Cardiac fibroblast (primary cell): ENCODE data around the gene KCNMA1.

ENCODE experiments used
- DNase-seq, 2 donors: peaks; one replicate each; pipeline versions ENCODE4 v3.0.0 to v3.0.0-alpha.2; 2010; ENCODE audit warnings: low read depth in 2 of 2
- H3K4me3 ChIP-seq, 2 donors: replicated peaks in 1 of 2; 1 replicate in 1 of 2; 2 replicates in 1 of 2; pipeline ENCODE4 v1.5.1; 2011; ENCODE audit warnings: low read depth in 2 of 2, low read length in 2 of 2, mild to moderate bottlenecking in 2 of 2, moderate library complexity in 1 of 2
- TF ChIP-seq, protein P1 (sequence below): IDR thresholded peaks from one replicate; pipeline ENCODE4 v1.5.1; 2011; ENCODE audit warnings: low read depth, mild to moderate bottlenecking, low read length, inconsistent platforms

Gene KCNMA1

DNA sequence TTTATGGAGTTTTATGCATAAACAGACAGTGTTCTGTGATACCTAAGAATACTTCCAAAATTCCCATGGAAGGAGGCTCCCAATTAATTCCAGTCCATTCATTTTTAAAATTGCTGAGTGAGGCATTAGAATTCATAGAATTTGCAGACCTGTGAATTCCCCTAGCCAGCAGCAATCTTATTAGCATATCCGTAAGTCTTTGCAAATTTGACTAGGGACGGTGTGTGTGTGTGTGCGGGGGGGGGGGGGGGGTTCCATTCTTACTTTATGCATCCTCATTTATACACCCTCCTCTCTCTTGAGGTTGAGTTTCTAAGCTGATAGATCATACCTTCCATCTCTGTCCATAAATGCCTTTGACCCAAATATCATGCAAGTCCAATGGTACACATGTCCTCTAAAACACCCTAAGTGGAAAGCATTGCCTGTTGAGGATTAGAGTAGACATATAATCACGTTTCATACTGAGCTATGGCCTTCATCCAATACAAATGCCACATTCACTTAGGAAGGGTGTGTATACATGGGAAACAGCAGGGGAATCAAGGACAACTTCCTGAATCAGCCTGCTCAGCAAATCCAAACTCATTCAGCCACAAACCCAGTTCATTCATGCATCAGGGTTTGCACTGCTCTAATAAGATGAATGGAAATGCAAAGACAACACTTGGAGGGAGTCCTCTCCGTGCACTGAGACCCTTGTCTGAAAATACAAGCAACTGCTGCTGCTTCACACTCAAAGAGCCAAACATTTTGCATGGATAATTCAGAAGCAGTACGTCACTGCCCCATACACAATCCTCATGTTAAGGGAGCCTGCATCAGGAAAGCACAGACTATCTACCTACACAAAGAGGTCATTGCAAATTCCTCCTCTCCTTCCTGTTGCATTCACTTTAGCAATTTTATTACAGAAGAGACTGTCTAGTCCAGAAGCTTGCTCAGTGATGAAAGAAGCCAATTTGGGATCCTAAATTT, 350.8 kb downstream of the KCNMA1 start:
- no peak for DNase-seq
- TF ChIP-seq, protein P1, sequence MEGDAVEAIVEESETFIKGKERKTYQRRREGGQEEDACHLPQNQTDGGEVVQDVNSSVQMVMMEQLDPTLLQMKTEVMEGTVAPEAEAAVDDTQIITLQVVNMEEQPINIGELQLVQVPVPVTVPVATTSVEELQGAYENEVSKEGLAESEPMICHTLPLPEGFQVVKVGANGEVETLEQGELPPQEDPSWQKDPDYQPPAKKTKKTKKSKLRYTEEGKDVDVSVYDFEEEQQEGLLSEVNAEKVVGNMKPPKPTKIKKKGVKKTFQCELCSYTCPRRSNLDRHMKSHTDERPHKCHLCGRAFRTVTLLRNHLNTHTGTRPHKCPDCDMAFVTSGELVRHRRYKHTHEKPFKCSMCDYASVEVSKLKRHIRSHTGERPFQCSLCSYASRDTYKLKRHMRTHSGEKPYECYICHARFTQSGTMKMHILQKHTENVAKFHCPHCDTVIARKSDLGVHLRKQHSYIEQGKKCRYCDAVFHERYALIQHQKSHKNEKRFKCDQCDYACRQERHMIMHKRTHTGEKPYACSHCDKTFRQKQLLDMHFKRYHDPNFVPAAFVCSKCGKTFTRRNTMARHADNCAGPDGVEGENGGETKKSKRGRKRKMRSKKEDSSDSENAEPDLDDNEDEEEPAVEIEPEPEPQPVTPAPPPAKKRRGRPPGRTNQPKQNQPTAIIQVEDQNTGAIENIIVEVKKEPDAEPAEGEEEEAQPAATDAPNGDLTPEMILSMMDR = no peak
- no peak overlapping the region for H3K4me3 ChIP-seq

DNA sequence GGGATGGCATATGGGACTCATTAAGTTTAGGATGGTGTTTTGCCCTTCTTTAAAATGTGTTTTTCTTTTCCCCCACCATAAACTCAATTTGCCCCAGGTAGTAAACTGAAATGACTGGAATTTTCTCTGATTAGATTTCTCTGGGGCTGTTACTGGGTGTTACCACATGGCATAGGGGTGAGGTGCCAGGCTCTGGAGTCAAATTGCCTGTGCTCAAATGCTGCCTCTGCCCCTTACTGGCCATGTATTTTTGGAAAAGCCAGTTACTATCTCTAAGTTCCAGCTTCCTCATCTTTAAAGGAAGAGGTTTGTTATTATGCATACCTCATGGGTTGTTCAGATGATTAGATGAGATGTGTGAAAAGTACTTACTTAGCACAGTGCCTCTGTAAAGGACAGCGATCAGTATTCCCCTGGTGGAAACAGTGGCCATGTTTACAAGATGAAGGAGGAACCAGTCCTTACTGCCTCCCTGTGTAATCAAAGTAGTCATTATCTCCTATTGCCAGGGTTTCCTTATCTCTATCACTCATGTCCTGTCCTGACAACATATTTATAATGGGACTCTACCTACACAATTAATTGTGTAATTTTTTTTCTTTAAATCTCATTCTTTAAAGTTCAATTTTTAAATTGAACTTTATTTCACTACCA, 352.0 kb downstream of the KCNMA1 start:
- TF ChIP-seq, protein P1 = no peak
- H3K4me3 ChIP-seq = no peak overlapping the region
- no peak for DNase-seq

GRCh38 chr10:77284797-77285196, 352.8 kb downstream of the KCNMA1 start:
- TF ChIP-seq, protein P1 = no peak
- DNase-seq = no peak
- H3K4me3 ChIP-seq = no peak overlapping the region

GRCh38 chr10:77283326-77283725, 354.3 kb downstream of the KCNMA1 start:
- DNase-seq = no peak

GRCh38 chr10:77282163-77282562, 355.4 kb downstream of the KCNMA1 start:
- H3K4me3 ChIP-seq = no peak overlapping the region
- TF ChIP-seq, protein P1 = no peak

More at GRCh38 chr10:77283326-77283725, 354.3 kb downstream of the KCNMA1 start:
- TF ChIP-seq, protein P1 = no peak
- H3K4me3 ChIP-seq = no peak overlapping the region

DNA sequence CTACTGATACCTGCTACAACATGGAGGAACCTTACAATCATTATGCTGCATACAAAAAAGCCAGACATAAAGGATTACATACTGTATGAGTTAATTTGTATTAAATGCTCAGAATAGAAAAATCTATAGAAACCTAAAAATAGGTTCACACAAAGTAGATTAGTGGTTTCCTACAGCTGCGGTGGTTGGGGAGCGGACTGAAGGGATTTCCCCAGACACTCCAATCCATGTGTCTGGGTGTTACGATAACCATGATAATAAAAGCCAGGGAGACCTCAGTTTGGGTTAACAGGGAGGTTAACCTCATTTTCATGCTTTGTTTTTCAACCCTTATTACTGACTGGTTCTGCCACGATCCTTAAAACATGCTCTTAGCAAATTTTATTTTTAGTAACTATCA, 355.9 kb downstream of the KCNMA1 start:
- DNase-seq = no peak
- H3K4me3 ChIP-seq = no peak overlapping the region
- TF ChIP-seq, protein P1 = no peak

More at GRCh38 chr10:77282163-77282562, 355.4 kb downstream of the KCNMA1 start:
- DNase-seq = no peak
